HG03354 (cell line): Measurements from ENCODE around the gene DLEC1.
"Not testable (repeated sequence)": the region's sequence is repeated elsewhere in the genome, so short reads cannot be mapped to it uniquely, and the experiment has no call there.

Source experiments
- ATAC-seq: cut with Tn5 transposase; IDR thresholded peaks from one replicate; pipeline ENCODE4 v1.9.1; 2021; ENCODE audit warnings: mild to moderate bottlenecking; ENCODE audit not compliant: unreplicated experiment, poor library complexity, severe bottlenecking

Gene DLEC1

GRCh38 chr3:38128303-38128655 is 89.3 kb downstream of the DLEC1 start:
- no peak for ATAC-seq

- ATAC-seq: no peak
Observed at GRCh38 chr3:38129058-38129457, 90.0 kb downstream of the DLEC1 start.

- no peak for ATAC-seq
Observed at GRCh38 chr3:38130631-38131065, 91.6 kb downstream of the DLEC1 start.

- no peak for ATAC-seq
Observed at GRCh38 chr3:38131621-38132369, 92.8 kb downstream of the DLEC1 start.

GRCh38 chr3:38133209-38133556 is 94.2 kb downstream of the DLEC1 start:
- ATAC-seq: no peak

GRCh38 chr3:38133557-38134405 is 94.8 kb downstream of the DLEC1 start:
- no peak for ATAC-seq

- not testable (repeated sequence) for ATAC-seq
Observed at GRCh38 chr3:38134517-38135143, 95.6 kb downstream of the DLEC1 start.

- not testable (repeated sequence) for ATAC-seq
Observed at GRCh38 chr3:38135621-38136277, 96.7 kb downstream of the DLEC1 start.

- no peak for ATAC-seq
Observed at GRCh38 chr3:38136393-38136776, 97.4 kb downstream of the DLEC1 start.

- peak; percentile 85 for ATAC-seq
Observed at GRCh38 chr3:38136777-38137614, 98.0 kb downstream of the DLEC1 start, which contains the start of gene ACAA1. ACAA1 (minus strand) TSS chr3:38137127; CDS start chr3:38137035, 92 bp downstream.

- no peak for ATAC-seq
Observed at GRCh38 chr3:38137615-38138348, 98.8 kb downstream of the DLEC1 start.

- ATAC-seq: peak; percentile 54
Observed at GRCh38 chr3:38138349-38139190, 99.6 kb downstream of the DLEC1 start, which contains the start of gene MYD88. MYD88 (plus strand) TSS chr3:38138661; CDS start chr3:38138701, 40 bp downstream.

- no peak for ATAC-seq
Observed at GRCh38 chr3:38139191-38139590, 100.2 kb downstream of the DLEC1 start.

- ATAC-seq: no peak
Observed at GRCh38 chr3:38139652-38140051, 100.6 kb downstream of the DLEC1 start.

GRCh38 chr3:38140326-38141172 is 101.5 kb downstream of the DLEC1 start:
- ATAC-seq: no peak

- no peak for ATAC-seq
Observed at GRCh38 chr3:38141173-38141951, 102.4 kb downstream of the DLEC1 start.
